WTC11 (cell line): ENCODE measurements around the gene ZRSR2. TPM values are rescaled to one million over a fixed set of nuclear protein-coding genes. Genes with fewer than 3 reads are reported as not detected.

ENCODE experiments used
- ATAC-seq: fragments of 200-7000 bp; cut with Tn5 transposase; 2 replicates; pipeline ENCODE4 v1.10.0; 2021; ENCODE audit warnings: mild to moderate bottlenecking, moderate library complexity
- CTCF ChIA-PET: fragments of 300-600 bp; sonication (Branson Sonifier 250); formaldehyde crosslinking; loops from one replicate; lab custom pipeline; 2021; ENCODE audit warnings: antibody characterized with exemption; lab: Charles Lee
- POLR2A ChIA-PET: fragments of 350-600 bp; sonication (Branson Sonifier 250); formaldehyde crosslinking; loops from one replicate; lab custom pipeline; 2021; ENCODE audit warnings: antibody characterized with exemption; lab: Charles Lee
- DNase-seq: peaks from one replicate; pipeline ENCODE4 v3.0.0; 2021; ENCODE audit warnings: low spot score
- H3K27ac Mint-ChIP-seq: 2 replicates; pipeline ENCODE4 v1.8.0; 2021; ENCODE audit warnings: mixed read lengths
- H3K27me3 Mint-ChIP-seq: 2 replicates; pipeline ENCODE4 v1.8.0; 2021; ENCODE audit warnings: low read depth, mild to moderate bottlenecking, moderate library complexity, mixed read lengths
- H3K36me3 Mint-ChIP-seq: 2 replicates; pipeline ENCODE4 v1.8.0; 2021; ENCODE audit warnings: mixed read lengths
- H3K4me1 Mint-ChIP-seq: 2 replicates; pipeline ENCODE4 v1.8.0; 2022; ENCODE audit warnings: mixed read lengths
- H3K4me3 Mint-ChIP-seq: 2 replicates; pipeline ENCODE4 v1.8.0; 2021; ENCODE audit warnings: mild to moderate bottlenecking, moderate library complexity, mixed read lengths
- H3K9me3 Mint-ChIP-seq: 2 replicates; pipeline ENCODE4 v1.8.0; 2021; ENCODE audit warnings: mixed read lengths
- CDX4 ChIP-seq: fragments of 250-450 bp; sonication (Bioruptor Pico); IDR thresholded peaks from 2 replicates; pipeline ENCODE4 v1.9.0; 2021; ENCODE audit warnings: moderate library complexity, mild to moderate bottlenecking, inconsistent platforms, borderline replicate concordance
- ESRRA ChIP-seq: sonication (generic); formaldehyde crosslinking; IDR thresholded peaks from 2 replicates; pipeline ENCODE4 v1.8.1; 2022; ENCODE audit warnings: mild to moderate bottlenecking, missing genetic modification reagents, borderline replicate concordance
- FOXP1 ChIP-seq: sonication (generic); formaldehyde crosslinking; IDR thresholded peaks from 2 replicates; pipeline ENCODE4 v1.8.0; 2022; ENCODE audit warnings: missing genetic modification reagents, mild to moderate bottlenecking, moderate library complexity, borderline replicate concordance
- GRHL2 ChIP-seq: fragments of 250-450 bp; sonication (Bioruptor Pico); IDR thresholded peaks from 2 replicates; pipeline ENCODE4 v1.8.0; 2022; ENCODE audit warnings: mild to moderate bottlenecking, moderate library complexity; ENCODE audit not compliant: insufficient replicate concordance, severe bottlenecking
- MXD4 ChIP-seq: fragments of 250-450 bp; sonication (Bioruptor Pico); IDR thresholded peaks from 2 replicates; pipeline ENCODE4 v1.8.0; 2021; ENCODE audit warnings: mild to moderate bottlenecking, moderate library complexity, borderline replicate concordance
- NFE2L1 ChIP-seq: sonication (generic); formaldehyde crosslinking; IDR thresholded peaks from 2 replicates; pipeline ENCODE4 v1.8.1; 2023; ENCODE audit warnings: missing genetic modification reagents
- NR1H2 ChIP-seq: sonication (generic); formaldehyde crosslinking; IDR thresholded peaks from 2 replicates; pipeline ENCODE4 v1.9.0; 2021; ENCODE audit warnings: mild to moderate bottlenecking, moderate library complexity, missing genetic modification reagents
- OVOL2 ChIP-seq: fragments of 250-450 bp; sonication (Bioruptor Pico); IDR thresholded peaks from 2 replicates; pipeline ENCODE4 v1.9.0; 2021; ENCODE audit warnings: mild to moderate bottlenecking, borderline replicate concordance
- PRDM15 ChIP-seq: sonication (generic); formaldehyde crosslinking; IDR thresholded peaks from 2 replicates; pipeline ENCODE4 v1.8.0; 2022; ENCODE audit warnings: missing genetic modification reagents
- PRRX2 ChIP-seq: fragments of 250-450 bp; sonication (Bioruptor Pico); IDR thresholded peaks from 2 replicates; pipeline ENCODE4 v1.8.0; 2021; ENCODE audit warnings: mild to moderate bottlenecking
- SMAD3 ChIP-seq: sonication (generic); formaldehyde crosslinking; IDR thresholded peaks from 2 replicates; pipeline ENCODE4 v1.8.0; 2022; ENCODE audit warnings: missing genetic modification reagents, mild to moderate bottlenecking, borderline replicate concordance
- SMAD4 ChIP-seq: sonication (generic); formaldehyde crosslinking; IDR thresholded peaks from 2 replicates; pipeline ENCODE4 v1.8.0; 2022; ENCODE audit warnings: mild to moderate bottlenecking, missing genetic modification reagents
- SOX15 ChIP-seq: fragments of 250-450 bp; sonication (Bioruptor Pico); IDR thresholded peaks from 2 replicates; pipeline ENCODE4 v1.9.0; 2021; ENCODE audit warnings: mild to moderate bottlenecking
- ZNF396 ChIP-seq: fragments of 250-450 bp; sonication (Bioruptor Pico); IDR thresholded peaks from 2 replicates; pipeline ENCODE4 v1.8.0; 2021; ENCODE audit warnings: mild to moderate bottlenecking, moderate library complexity, borderline replicate concordance
- ZNF416 ChIP-seq: fragments of 250-450 bp; sonication (Bioruptor Pico); IDR thresholded peaks from 2 replicates; pipeline ENCODE4 v1.9.0; 2021; ENCODE audit warnings: mild to moderate bottlenecking, inconsistent platforms
- ZNF532 ChIP-seq: fragments of 250-450 bp; sonication (Bioruptor Pico); IDR thresholded peaks from 2 replicates; pipeline ENCODE4 v1.9.0; 2021; ENCODE audit warnings: mild to moderate bottlenecking, borderline replicate concordance
- ZNF671 ChIP-seq: fragments of 250-450 bp; sonication (Bioruptor Pico); IDR thresholded peaks from 2 replicates; pipeline ENCODE4 v1.8.0; 2021; ENCODE audit warnings: mild to moderate bottlenecking
- total RNA-seq: library from RNA; stranded (reverse); gene quantifications from 3 replicates; pipeline ENCODE4 v1.2.3, GENCODE V29; 2021

ZRSR2 gene
- total RNA-seq, 1 experiment from 2014 or later = 8.6 TPM

GRCh38 chrX:15747626-15748173 is 42.6 kb upstream of the ZRSR2 start:
- CTCF ChIA-PET = no interaction called here
- ATAC-seq (no peak), DNase-seq (no peak)
- Mint-ChIP-seq H3K4me1 (peaks cover 61% of the 10 kb centered on the region), H3K4me3 (no peak overlapping the region), H3K9me3 (no peaks in the 10 kb centered on the region), H3K27me3 (no peaks in the 10 kb centered on the region), H3K27ac (peak overlapping the region; percentile 66; the same call in 1 of the 2 replicates), H3K36me3 (no peaks in the 10 kb centered on the region)
- POLR2A ChIA-PET = no interaction called here
- TF ChIP-seq MXD4 (CRISPR knock-in tag) (no peak), ZNF532 (CRISPR knock-in tag) (no peak), SMAD3 (CRISPR knock-in tag) (no peak), NFE2L1 (CRISPR knock-in tag) (no peak), ZNF671 (CRISPR knock-in tag) (no peak), ESRRA (CRISPR knock-in tag) (no peak), CDX4 (CRISPR knock-in tag) (no peak), ZNF396 (CRISPR knock-in tag) (no peak), PRDM15 (CRISPR knock-in tag) (no peak), GRHL2 (CRISPR knock-in tag) (no peak), NR1H2 (CRISPR knock-in tag) (no peak), FOXP1 (CRISPR knock-in tag) (no peak), ZNF416 (CRISPR knock-in tag) (no peak), SMAD4 (CRISPR knock-in tag) (no peak), SOX15 (CRISPR knock-in tag) (no peak)

- ChIA-PET CTCF (no interaction called here), POLR2A (no interaction called here)
- H3K4me1 Mint-ChIP-seq = peaks cover 66% of the 10 kb centered on the region
- TF ChIP-seq PRRX2 = no peak
- TF ChIP-seq OVOL2 (CRISPR knock-in tag) = no peak
- H3K27me3 Mint-ChIP-seq = no peaks in the 10 kb centered on the region
- ATAC-seq = no peak
- no peak for DNase-seq
- no peak overlapping the region for H3K4me3 Mint-ChIP-seq
- H3K9me3 Mint-ChIP-seq = no peaks in the 10 kb centered on the region; the same call in 1 of the 2 replicates
- peaks cover 2% of the 10 kb centered on the region for H3K36me3 Mint-ChIP-seq
- H3K27ac Mint-ChIP-seq = peak overlapping the region; percentile 78; the same call in 1 of the 2 replicates
Measured at GRCh38 chrX:15748841-15749240, 41.4 kb upstream of the ZRSR2 start.
